HepG2 (cell line): Measurements from ENCODE around the gene NOP14.

Source experiments
- GATAD2A ChIP-seq: IDR thresholded peaks from 2 replicates; pipeline ENCODE4 v1.6.1; 2016
- GTF2F1 ChIP-seq: fragments of 150-350 bp; IDR thresholded peaks from 2 replicates; pipeline ENCODE4 v1.6.1; 2014; ENCODE audit warnings: low read length
- MTF1 ChIP-seq: sonication (generic); formaldehyde crosslinking; IDR thresholded peaks from 2 replicates; pipeline ENCODE4 v1.5.0; 2020; ENCODE audit warnings: missing genetic modification reagents
- MXD1 ChIP-seq: sonication (generic); formaldehyde crosslinking; IDR thresholded peaks from 2 replicates; pipeline ENCODE4 v1.4.0; 2020; ENCODE audit warnings: mild to moderate bottlenecking, missing genetic modification reagents
- NFRKB ChIP-seq: fragments of 450-650 bp; IDR thresholded peaks from 2 replicates; pipeline ENCODE4 v1.6.1; 2017
- NFYB ChIP-seq: sonication (generic); formaldehyde crosslinking; IDR thresholded peaks from 2 replicates; pipeline ENCODE4 v1.4.0; 2020; ENCODE audit warnings: missing genetic modification reagents
- POLR2AphosphoS5 ChIP-seq: IDR thresholded peaks from 2 replicates; pipeline ENCODE4 v1.6.1; 2012; ENCODE audit warnings: low read depth, low read length
- REPIN1 ChIP-seq: sonication (generic); formaldehyde crosslinking; IDR thresholded peaks from 2 replicates; pipeline ENCODE4 v1.8.0; 2022; ENCODE audit warnings: missing genetic modification reagents, low read depth, mild to moderate bottlenecking, borderline replicate concordance
- SUZ12 ChIP-seq: fragments of 150-350 bp; IDR thresholded peaks from 2 replicates; pipeline ENCODE4 v1.6.1; 2014; ENCODE audit warnings: low read depth, low read length
- ZBTB4 ChIP-seq: sonication (generic); formaldehyde crosslinking; IDR thresholded peaks from 2 replicates; pipeline ENCODE4 v1.4.0; 2020; ENCODE audit warnings: missing genetic modification reagents, mild to moderate bottlenecking, borderline replicate concordance
- ZBTB44 ChIP-seq: sonication (generic); formaldehyde crosslinking; IDR thresholded peaks from 2 replicates; pipeline ENCODE4 v1.4.0; 2020; ENCODE audit warnings: missing genetic modification reagents
- ZNF232 ChIP-seq: sonication (generic); formaldehyde crosslinking; IDR thresholded peaks from 2 replicates; pipeline ENCODE4 v1.4.0; 2020; ENCODE audit warnings: missing genetic modification reagents, borderline replicate concordance
- ZZZ3 ChIP-seq: sonication (generic); formaldehyde crosslinking; IDR thresholded peaks from 2 replicates; pipeline ENCODE4 v1.4.0; 2020; ENCODE audit warnings: missing genetic modification reagents, mild to moderate bottlenecking, borderline replicate concordance
- TF ChIP-seq, protein P1 (sequence below): sonication (generic); formaldehyde crosslinking; IDR thresholded peaks from 2 replicates; pipeline ENCODE4 v1.5.0; 2020; ENCODE audit warnings: mild to moderate bottlenecking, missing genetic modification reagents, moderate library complexity

GRCh38 chr4:2907706-2908293 is 55.4 kb downstream of the NOP14 start:
- TF ChIP-seq NFRKB (no peak), MXD1 (CRISPR knock-in tag) (no peak), ZZZ3 (CRISPR knock-in tag) (no peak), GATAD2A (CRISPR knock-in tag) (no peak), SUZ12 (no peak), GTF2F1 (no peak), MTF1 (CRISPR knock-in tag) (no peak), ZNF232 (no peak), POLR2AphosphoS5 (no peak), ZBTB4 (no peak), REPIN1 (CRISPR knock-in tag) (no peak), ZBTB44 (CRISPR knock-in tag) (no peak), NFYB (CRISPR knock-in tag) (no peak)
- TF ChIP-seq, protein P1, sequence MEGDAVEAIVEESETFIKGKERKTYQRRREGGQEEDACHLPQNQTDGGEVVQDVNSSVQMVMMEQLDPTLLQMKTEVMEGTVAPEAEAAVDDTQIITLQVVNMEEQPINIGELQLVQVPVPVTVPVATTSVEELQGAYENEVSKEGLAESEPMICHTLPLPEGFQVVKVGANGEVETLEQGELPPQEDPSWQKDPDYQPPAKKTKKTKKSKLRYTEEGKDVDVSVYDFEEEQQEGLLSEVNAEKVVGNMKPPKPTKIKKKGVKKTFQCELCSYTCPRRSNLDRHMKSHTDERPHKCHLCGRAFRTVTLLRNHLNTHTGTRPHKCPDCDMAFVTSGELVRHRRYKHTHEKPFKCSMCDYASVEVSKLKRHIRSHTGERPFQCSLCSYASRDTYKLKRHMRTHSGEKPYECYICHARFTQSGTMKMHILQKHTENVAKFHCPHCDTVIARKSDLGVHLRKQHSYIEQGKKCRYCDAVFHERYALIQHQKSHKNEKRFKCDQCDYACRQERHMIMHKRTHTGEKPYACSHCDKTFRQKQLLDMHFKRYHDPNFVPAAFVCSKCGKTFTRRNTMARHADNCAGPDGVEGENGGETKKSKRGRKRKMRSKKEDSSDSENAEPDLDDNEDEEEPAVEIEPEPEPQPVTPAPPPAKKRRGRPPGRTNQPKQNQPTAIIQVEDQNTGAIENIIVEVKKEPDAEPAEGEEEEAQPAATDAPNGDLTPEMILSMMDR, result no peak
